ENCODE data around the gene GUCY1A1.

GUCY1A1 gene

DNA sequence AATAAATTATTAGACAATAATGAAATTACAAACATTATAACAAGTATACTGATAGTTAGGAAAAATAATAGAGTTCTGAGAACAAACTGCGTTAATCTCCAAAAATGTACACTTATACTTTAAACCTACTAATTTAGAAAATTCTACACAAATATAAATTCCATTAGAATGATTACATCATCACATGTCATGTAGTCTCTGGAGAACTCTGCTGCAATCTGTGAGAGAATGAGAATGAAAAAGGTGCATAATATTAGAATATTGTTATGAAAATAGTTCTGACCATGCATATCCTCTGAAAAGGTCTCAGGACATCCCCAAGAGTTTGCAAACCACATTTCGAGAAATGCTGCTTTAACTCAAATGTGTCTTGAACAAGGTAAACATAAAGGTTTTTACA lies 11.4 kb downstream of the GUCY1A1 start:
- TF ChIP-seq, protein P1, sequence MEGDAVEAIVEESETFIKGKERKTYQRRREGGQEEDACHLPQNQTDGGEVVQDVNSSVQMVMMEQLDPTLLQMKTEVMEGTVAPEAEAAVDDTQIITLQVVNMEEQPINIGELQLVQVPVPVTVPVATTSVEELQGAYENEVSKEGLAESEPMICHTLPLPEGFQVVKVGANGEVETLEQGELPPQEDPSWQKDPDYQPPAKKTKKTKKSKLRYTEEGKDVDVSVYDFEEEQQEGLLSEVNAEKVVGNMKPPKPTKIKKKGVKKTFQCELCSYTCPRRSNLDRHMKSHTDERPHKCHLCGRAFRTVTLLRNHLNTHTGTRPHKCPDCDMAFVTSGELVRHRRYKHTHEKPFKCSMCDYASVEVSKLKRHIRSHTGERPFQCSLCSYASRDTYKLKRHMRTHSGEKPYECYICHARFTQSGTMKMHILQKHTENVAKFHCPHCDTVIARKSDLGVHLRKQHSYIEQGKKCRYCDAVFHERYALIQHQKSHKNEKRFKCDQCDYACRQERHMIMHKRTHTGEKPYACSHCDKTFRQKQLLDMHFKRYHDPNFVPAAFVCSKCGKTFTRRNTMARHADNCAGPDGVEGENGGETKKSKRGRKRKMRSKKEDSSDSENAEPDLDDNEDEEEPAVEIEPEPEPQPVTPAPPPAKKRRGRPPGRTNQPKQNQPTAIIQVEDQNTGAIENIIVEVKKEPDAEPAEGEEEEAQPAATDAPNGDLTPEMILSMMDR (conservative IDR thresholded peaks at IDR 0.05; ENCODE audit: low read depth): no peak
- no peak overlapping the region for H3K27ac ChIP-seq
- no peak for DNase-seq (ENCODE audit: low spot score)
- CTCF ChIA-PET: no interaction called here
- POLR2A ChIA-PET (ENCODE audit: low non-redundant PET): no interaction called here

DNA sequence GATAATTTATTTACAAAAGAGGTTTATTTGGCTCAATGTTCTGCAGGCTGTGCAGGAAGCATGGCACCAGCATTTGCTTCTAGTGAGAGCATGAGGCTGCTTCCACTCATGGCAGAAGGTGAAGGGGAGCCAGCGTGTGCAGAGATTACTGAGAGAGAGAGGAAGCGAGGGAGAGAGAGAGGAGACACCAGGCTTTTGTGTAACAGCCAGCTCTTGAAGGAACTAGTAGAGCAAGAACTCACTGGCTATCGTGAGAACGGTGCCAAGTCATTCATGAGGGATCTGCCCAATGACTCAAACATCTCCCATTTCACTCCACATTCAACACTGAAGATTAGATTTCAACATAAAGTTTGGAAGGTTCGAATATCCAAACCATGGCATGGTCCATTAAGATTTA lies 12.7 kb downstream of the GUCY1A1 start:
- POLR2A ChIA-PET (ENCODE audit: low non-redundant PET): no interaction called here
- no peak for DNase-seq (ENCODE audit: low spot score)
- CTCF ChIA-PET: no interaction called here
- H3K27ac ChIP-seq: no peak overlapping the region
- TF ChIP-seq, protein P1 (conservative IDR thresholded peaks at IDR 0.05; ENCODE audit: low read depth): no peak

DNA sequence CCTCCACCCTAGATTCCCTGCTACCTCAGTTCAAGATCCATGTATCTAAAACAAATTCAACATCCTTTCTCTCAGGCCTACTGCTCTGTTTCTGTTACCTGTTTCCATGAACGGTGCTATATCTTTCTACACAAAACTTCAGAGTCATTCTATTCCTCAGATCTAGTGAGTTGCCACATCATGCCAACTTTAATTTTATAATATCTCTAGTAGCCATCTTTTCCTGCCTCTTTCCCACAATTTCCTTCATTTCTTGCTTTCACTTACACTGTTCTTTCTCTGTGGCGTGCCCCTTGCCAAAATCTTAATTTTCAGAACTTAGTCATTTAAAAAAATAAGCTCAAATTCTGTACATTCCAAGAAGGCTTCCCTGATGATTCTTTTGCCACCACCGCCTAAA lies 15.2 kb downstream of the GUCY1A1 start:
- TF ChIP-seq, protein P1 (conservative IDR thresholded peaks at IDR 0.05; ENCODE audit: low read depth): no peak
- DNase-seq (ENCODE audit: low spot score): no peak
- CTCF ChIA-PET: no interaction called here
- H3K27ac ChIP-seq: no peak overlapping the region
- POLR2A ChIA-PET (ENCODE audit: low non-redundant PET): no interaction called here

DNA sequence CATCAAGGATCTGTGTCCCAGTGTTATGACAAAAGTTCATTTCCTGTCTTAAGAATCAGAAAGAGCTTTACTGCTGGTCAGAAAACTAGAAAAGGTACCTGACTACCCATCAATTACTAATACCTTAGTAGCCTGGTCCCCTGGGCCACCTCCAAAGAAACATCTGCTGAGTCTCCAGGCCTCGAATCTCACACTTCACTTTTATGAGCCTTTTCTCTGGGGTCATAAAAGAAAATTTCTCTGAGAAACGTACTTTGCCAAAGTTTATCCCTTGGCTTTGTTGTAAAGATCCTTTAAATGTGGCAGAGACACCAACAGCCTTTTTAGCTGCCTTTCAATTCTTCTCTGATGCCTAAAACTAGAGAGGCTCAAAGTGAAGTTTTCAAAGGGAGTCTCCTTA lies 17.8 kb downstream of the GUCY1A1 start:
- ChIA-PET POLR2A (ENCODE audit: low non-redundant PET) (no interaction called here), CTCF (interaction anchor here (1.0 kb wide), 1 partner anchor 34 kb away, joined by 3 read pairs; no protein-coding TSS in a partner anchor)
- TF ChIP-seq, protein P1 (conservative IDR thresholded peaks at IDR 0.05; ENCODE audit: low read depth): no peak
- H3K27ac ChIP-seq: no peak overlapping the region
- DNase-seq (ENCODE audit: low spot score): no peak

DNA sequence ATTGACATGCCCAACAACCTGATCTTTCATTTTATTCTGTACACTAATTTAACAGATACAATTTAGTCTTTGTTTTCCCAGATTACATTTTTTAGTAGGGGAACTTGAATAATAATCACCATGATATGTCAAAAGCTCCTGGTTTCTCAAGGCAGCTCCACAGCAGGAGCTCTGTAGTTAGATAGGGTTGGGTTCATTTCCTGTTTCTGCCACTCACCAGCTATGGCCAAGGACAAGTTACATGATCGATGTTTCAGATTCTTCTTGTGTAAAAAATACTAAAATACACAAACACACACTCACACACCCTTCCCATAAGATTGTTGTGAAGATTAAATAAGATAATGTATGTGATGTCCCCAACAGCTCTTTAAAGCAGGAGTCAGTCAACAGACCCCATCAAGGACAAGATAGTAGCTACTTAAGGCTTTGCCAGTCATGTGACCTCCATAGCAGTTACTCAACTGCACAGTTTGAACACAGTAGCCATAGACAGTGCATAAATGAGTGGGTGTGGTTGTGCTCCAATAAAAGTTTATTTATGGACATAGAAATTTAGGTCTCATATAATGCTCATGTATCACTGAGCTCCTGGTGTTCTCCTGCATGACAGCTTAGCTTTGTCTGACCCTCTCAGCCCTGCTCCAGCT lies 18.4 kb downstream of the GUCY1A1 start:
- no peak for DNase-seq (ENCODE audit: low spot score)
- TF ChIP-seq, protein P1 (conservative IDR thresholded peaks at IDR 0.05; ENCODE audit: low read depth): no peak
- no peak overlapping the region for H3K27ac ChIP-seq
- CTCF ChIA-PET: interaction anchor here (1.0 kb wide), 1 partner anchor 35 kb away, joined by 3 read pairs; no protein-coding TSS in a partner anchor
- POLR2A ChIA-PET (ENCODE audit: low non-redundant PET): no interaction called here

DNA sequence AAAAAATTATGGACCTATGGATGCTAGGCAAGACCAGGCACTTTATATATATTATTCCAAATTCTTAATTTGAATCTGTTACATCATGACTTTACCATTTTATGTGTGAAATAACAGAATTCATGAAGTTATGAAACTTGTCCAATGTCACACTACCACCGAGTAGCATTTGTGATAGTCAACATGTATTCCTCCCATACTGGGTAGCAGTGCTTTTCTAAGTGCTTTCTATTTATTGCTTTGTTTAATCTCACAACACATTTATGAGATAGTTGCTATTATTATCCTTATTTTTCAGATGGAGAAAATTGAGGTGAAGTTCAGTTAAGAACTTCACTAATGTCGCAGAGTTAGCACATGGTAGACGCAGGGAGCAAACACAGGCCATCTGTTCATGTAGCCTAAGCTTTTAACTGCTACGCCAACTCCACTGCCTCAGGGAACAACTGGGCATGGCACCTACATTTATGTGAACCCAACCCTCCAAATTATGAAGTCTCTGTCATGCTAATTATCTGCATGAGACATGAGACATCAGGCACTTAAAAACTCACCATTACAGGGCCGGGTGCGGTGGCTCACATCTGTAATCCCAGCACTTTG lies 20.8 kb downstream of the GUCY1A1 start:
- DNase-seq (ENCODE audit: low spot score): no peak
- TF ChIP-seq, protein P1 (conservative IDR thresholded peaks at IDR 0.05; ENCODE audit: low read depth): no peak
- ChIA-PET CTCF (no interaction called here), POLR2A (ENCODE audit: low non-redundant PET) (no interaction called here)
- H3K27ac ChIP-seq: no peak overlapping the region

Measured in RWPE1 (cell line).